Kidney epithelial cell (primary cell): ENCODE measurements around the gene CALD1. TPM values are rescaled to one million over a fixed set of nuclear protein-coding genes. Genes with fewer than 3 reads are reported as not detected.

ENCODE experiments used
- DNase-seq: peaks from one replicate; pipeline ENCODE4 v3.0.0-alpha.2; 2010; ENCODE audit warnings: low read depth
- H3K27me3 ChIP-seq: 2 replicates; pipeline ENCODE4 v1.6.0; 2011; ENCODE audit warnings: low read length; ENCODE audit not compliant: control insufficient read depth, insufficient read depth
- H3K36me3 ChIP-seq: 2 replicates; pipeline ENCODE4 v1.5.1; 2011; ENCODE audit warnings: low read length; ENCODE audit not compliant: control insufficient read depth, insufficient read depth
- H3K4me3 ChIP-seq: 2 replicates; pipeline ENCODE4 v1.5.1; 2011; ENCODE audit warnings: low read depth, mild to moderate bottlenecking, control low read depth, low read length
- total RNA-seq: library from RNA; depleted of rRNA; stranded (reverse); fragments of >200 nt; gene quantifications from 2 replicates; pipeline ENCODE4 v1.2.3, GENCODE V29; 2015
- TF ChIP-seq, protein P1 (sequence below): IDR thresholded peaks from 2 replicates; pipeline ENCODE4 v1.5.1; 2011; ENCODE audit warnings: mild to moderate bottlenecking, moderate library complexity, low read length, control low read depth, inconsistent platforms; ENCODE audit not compliant: insufficient read depth, poor library complexity, severe bottlenecking

The CALD1 gene
- total RNA-seq, 1 donor from 2014 or later, result 255 TPM

DNA sequence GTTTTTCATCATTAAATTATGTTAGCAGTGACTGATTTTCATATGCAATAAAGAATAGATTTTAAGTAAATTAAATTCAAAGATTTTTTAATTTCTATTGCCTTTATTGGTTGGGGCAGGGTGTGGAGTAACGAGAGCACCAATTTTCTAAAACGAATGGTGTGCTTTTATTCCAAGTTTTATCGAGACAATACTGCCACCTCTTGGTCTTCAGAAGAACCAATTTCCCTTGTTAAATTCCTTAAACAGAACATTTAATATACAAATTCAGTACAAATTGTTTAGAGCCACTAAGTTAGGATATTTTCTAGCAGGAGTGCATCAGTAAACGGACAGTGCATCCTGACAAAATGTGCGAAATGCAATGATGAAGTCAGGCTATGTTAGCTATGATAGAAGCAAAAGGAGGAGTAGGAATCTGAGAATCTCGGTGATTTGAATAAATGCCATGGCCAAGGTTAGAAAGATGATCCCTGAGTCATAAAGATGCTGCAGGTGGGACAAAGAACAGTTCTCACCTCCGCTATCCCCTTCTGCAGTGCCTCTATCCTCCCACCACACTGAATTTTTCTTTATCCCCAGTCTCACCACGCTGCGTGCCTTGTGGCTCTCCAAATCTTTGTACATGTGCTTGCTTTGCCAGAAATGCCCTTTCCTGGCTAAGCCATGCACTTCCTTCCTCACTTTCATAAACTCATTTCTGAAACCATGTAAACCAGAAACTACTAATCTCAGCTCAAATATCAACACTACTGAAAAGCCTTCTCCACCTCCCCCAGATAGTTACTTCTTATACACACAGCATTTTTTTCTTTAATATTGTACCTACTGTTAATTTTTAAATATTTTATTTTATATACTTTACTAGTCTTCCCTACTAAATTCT lies 175.0 kb downstream of the CALD1 start:
- no peak overlapping the region for H3K4me3 ChIP-seq
- TF ChIP-seq, protein P1, sequence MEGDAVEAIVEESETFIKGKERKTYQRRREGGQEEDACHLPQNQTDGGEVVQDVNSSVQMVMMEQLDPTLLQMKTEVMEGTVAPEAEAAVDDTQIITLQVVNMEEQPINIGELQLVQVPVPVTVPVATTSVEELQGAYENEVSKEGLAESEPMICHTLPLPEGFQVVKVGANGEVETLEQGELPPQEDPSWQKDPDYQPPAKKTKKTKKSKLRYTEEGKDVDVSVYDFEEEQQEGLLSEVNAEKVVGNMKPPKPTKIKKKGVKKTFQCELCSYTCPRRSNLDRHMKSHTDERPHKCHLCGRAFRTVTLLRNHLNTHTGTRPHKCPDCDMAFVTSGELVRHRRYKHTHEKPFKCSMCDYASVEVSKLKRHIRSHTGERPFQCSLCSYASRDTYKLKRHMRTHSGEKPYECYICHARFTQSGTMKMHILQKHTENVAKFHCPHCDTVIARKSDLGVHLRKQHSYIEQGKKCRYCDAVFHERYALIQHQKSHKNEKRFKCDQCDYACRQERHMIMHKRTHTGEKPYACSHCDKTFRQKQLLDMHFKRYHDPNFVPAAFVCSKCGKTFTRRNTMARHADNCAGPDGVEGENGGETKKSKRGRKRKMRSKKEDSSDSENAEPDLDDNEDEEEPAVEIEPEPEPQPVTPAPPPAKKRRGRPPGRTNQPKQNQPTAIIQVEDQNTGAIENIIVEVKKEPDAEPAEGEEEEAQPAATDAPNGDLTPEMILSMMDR, result peak; percentile 41
- no peak for DNase-seq
- H3K36me3 ChIP-seq, result peaks cover 5% of the 10 kb centered on the region
- H3K27me3 ChIP-seq, result no peaks in the 10 kb centered on the region

DNA sequence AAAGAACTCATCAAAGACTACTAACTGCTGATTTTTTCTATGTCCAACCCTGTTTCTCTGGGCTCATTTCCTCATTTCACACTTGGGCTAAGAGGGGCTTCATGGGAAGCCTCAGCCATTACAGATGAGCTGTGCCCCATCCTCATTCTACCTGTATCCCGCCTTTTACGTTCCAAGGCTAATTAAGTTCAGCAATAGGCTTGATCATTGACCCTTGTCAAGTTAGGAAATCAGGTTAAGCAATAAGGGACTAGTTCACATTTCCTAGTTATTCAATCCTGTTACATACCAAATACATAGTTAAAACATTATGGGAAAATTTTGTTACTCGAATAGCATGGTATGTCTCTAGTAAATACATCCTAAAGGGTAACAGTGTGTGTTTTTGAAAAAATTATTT lies 177.6 kb downstream of the CALD1 start:
- TF ChIP-seq, protein P1, result no peak
- DNase-seq, result no peak
- Histone ChIP-seq H3K27me3 (no peaks in the 10 kb centered on the region), H3K36me3 (peaks cover 1% of the 10 kb centered on the region), H3K4me3 (no peak overlapping the region)

GRCh38 chr7:134959810-134960209 lies 180.4 kb downstream of the CALD1 start:
- TF ChIP-seq, protein P1, result no peak
- H3K36me3 ChIP-seq, result peaks cover 1% of the 10 kb centered on the region
- H3K27me3 ChIP-seq, result no peaks in the 10 kb centered on the region
- no peak for DNase-seq
- H3K4me3 ChIP-seq, result no peak overlapping the region

- Histone ChIP-seq H3K4me3 (no peak overlapping the region), H3K27me3 (no peaks in the 10 kb centered on the region), H3K36me3 (no peaks in the 10 kb centered on the region)
- DNase-seq, result no peak
- TF ChIP-seq, protein P1, result no peak
These were observed 182.9 kb downstream of the CALD1 start for GRCh38 chr7:134962270-134962780.

GRCh38 chr7:134963036-134963435 lies 183.6 kb downstream of the CALD1 start:
- H3K4me3 ChIP-seq, result no peak overlapping the region
- TF ChIP-seq, protein P1, result no peak
- H3K27me3 ChIP-seq, result no peaks in the 10 kb centered on the region
- H3K36me3 ChIP-seq, result no peaks in the 10 kb centered on the region
- DNase-seq, result no peak
